Hematopoietic multipotent progenitor cell treated with erythropoietin and hydrocortisone succinate and interleukin-3 and kit ligand, for 17 days (in vitro differentiated cells): Measurements from ENCODE around the gene C1QL2.

ENCODE experiments used
- DNase-seq: peaks from one replicate; pipeline ENCODE4 v3.0.0-alpha.2; 2015; ENCODE audit warnings: low spot score

C1QL2 gene

DNA sequence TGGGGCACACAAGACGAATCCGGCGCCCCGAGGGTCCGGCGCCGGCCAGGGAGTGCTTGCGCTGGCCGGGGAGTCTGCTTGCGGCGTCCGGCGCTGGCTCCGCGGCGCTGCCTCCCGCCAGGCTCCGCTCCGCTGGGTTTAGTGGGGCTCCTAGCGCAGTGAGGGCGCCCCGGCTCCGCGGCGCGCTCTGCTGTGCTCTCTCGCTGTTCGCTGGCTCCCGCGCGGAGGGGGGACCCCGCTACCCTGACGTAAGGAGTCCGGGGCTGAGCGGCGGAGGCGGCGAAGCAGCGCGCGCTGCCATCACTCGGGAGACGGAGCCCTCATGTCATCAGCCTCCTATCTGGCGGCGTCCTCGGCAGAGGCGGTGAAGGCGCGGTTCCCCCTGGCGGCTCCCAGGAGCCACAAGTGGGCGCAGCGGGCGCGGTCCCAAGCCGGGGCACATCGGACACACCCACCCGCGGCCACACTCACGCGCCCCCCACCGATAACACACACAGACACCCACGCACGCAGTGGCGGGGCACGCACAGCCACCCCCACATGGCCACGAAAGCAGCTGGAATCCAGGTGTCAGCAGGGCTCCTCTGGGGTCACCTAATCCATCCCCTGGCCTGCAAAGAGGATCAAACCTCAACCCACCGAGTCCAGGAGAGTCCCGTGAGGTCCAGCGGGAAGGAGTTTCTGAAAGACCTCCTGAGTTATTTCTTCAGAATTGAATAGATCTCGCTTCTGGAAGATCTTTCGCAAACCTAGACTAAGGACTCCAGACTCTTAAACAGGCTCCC lies at the start of gene C1QL2:
Gene C1QL2, minus strand, starts transcription at position 189 of the 785 bp plus-strand sequence. CDS start 482 bp downstream, outside the sequence.
- no peak for DNase-seq

DNA sequence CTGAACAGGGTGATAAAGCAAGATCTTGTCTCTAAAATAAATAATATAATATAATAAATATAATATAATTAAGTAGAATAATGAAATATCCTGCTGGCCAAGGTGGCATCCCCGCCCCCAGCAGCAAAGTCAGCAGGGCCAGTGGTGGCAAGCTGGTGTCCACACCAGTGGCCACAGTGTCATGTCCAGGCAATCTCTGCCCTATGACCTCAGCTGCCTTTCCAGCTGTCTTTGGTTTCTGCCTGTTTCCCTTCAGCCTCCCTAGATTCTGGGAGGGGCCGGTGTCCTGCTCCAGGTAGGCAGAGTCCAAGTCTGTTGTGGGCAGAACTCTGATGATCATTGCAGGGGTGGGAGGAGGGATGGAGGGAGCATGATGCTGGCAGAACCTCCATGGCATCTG lies 48.9 kb upstream of the C1QL2 start:
- DNase-seq: no peak

DNA sequence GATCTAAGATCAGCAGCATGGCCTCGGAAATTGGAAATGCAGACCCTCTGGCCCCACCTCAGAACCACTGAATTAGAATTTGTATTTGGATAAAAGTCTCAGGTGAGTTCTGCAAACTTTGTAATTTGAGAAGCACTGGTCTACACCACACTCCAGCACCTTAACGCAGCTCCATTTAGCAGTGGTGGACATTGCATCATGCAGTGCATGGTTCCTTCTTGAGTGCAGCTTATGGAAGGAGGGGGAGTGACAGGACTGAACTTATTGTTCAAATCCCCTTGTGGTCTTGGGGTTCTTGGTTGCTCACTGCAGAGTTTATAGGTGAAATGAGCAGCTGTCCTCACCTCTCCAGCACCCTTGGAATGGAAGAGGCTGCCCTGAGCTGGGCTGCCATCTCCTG lies 47.6 kb upstream of the C1QL2 start:
- DNase-seq: no peak

DNA sequence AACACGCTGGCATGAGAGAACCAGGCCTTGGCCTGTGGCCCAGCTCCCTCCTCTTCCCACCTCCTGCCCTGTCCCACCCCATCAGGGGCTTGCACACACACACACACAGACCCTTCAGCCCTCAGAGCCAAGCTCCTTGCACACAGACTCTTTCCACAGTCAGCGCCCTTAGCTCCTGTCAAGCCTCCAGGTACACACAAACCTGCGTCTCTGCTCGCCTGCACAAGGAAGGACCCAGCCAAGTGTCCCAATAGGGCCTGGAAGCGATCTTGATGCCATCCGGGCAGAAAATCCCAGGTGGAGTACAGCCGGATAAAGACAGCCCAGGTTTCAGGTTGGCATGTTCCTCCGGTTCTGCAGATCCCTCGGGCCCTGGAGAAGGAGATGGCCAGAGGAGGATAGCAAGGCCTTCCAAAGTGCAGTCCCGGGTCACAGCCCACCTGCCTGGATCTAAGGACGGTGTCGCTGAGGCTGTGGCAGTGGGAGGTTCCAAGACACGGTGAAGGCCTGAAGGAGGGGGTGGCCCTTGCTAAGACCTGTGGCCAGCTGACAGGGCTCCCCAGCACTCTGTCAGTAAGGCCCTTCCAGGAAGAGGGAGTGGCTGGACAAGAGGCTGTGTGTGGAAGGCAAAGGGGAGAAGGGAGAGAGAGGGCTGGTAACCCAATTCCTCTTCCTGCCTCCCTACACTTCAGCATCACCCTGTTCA lies 46.6 kb upstream of the C1QL2 start:
- DNase-seq: no peak

DNA sequence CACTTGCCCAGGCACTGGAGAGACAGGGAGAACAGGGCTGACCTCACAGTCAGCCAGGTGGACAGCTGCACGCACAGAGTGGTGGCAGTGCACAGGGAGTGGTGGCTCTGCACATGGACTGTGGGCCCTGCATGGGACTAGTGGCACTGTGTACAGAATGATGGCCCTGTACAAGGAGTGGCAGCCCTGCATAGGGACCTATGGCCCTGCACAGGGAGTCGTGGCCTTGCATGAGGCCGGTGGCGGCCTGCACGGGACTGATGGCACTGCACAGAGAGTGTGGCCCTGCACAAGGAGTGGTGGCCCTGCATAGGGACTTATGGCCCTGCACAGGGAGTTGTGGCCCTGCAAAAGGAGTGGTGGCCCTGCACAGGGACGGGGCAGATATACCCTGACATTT lies 46.0 kb upstream of the C1QL2 start:
- DNase-seq: no peak

GRCh38 chr2:119202610-119203310 lies 44.2 kb upstream of the C1QL2 start:
- no peak for DNase-seq

GRCh38 chr2:119201815-119202214 lies 43.3 kb upstream of the C1QL2 start:
- no peak for DNase-seq

DNA sequence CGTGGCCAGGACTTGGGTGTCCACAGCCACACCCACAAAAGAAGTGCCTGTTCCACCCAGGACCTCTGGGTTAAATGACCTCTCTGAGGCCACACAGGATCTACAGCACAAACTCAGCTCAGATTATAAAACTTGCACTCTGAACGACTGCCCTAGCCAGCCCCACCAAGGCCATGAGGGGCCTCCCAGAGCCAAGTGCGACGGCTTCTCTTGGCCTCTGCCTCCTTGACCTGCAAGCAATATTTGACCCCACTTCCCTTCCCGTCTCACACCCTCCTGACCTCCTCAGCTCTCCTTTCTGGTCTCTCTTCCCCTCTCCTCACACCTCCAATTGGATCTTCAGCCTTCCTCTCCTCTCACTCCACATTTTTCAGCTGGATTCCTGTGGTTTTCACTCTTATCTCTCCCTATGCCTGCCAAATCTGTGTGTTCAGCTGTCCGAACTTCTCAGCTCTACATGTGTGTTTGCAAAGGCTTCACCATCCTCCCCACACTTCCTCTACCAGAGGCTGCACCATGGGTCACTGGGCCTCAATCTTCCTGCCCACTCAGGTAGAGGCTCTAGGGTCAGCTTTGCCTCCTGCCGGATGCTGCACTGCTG lies 39.8 kb upstream of the C1QL2 start:
- no peak for DNase-seq

DNA sequence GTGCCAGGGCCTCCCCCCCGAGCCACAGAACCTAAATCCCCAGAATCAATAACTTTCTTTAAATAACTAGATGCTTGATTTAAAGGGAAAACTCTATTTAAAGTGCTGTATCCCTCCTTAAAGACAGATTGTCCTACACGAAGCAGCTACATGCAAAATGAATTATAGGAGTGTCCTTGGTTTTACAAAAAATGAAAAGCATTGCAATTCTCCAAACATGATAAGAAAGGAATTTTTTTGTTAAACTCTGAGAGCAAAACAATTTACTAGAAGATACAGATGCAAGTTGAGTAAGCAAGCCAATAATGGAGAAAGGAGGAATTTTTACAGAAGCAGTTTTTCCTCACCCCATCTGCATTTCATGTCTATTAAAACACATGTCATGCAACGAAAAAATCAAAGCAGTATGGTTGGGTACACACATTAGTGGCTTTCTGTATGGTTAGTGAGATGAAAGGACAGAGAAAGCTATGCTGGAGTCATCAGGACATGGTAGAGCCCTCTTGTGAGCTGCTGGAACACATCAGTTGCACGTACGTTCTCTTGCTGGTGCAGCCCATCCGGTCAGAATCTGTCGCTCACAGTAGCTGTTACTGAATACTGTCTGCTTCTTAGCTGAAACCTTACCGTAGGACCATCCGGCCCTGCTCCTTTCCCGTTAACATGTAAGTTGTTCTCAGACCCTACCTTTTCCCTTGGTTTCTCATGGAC lies 39.1 kb upstream of the C1QL2 start:
- no peak for DNase-seq

DNA sequence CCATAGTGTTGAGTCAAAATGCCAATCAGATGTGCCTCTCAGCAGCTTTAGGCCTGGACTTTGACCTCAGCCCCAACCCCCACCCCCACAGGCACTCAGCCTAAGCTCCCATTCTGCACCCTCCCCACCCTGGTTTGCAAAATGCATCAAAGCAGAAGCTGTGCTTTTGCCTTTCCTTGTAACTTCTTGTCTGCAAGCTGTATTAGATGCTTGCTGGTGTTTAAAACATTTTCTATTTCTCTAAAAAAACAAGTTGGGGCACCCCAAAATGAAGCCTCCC lies 38.5 kb upstream of the C1QL2 start:
- no peak for DNase-seq

DNA sequence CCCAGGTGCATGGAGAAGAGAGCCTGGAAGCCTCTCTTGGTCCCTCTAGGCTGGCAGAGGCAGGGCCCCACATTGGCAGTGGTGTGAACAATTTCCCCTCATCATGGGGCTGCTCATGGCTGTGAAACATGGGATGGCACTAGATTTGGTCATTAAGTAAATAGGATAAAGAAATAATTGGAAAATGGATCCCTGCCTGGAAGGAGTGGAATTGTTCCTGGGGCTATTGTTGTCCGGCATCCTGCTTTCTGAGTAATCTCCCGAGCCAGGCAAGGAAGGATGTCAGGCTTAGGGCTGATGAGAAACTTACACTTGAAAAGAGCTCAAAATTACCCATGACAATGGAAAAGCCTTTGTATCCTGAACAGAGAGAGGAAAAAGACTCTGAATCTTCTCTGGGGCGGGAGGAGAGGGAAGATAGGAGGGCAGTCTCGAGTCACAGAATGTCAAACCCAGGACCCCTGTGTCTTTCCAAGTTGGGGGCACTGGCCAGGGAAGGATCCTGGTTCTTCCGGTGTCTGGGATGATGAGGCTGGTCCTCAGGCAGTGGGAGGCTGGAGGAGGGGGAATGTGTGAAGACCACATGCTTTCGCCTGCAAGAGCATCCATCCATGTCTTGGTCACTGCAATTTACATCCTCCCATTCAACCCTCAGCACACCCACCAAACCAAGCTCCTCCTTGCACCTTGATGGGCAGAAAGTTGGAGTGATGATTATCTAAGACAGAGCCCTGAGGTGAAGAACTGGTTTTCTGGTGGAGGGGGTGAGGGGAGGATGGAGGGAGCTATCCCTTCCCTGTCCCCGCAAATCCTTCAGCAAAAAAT lies 38.0 kb upstream of the C1QL2 start:
- DNase-seq: no peak

- DNase-seq: no peak
Observed at GRCh38 chr2:119195887-119196286, 37.3 kb upstream of the C1QL2 start.

- no peak for DNase-seq
Observed at GRCh38 chr2:119195001-119195400, 36.5 kb upstream of the C1QL2 start.

GRCh38 chr2:119192893-119193292 lies 34.3 kb upstream of the C1QL2 start:
- DNase-seq: no peak

DNA sequence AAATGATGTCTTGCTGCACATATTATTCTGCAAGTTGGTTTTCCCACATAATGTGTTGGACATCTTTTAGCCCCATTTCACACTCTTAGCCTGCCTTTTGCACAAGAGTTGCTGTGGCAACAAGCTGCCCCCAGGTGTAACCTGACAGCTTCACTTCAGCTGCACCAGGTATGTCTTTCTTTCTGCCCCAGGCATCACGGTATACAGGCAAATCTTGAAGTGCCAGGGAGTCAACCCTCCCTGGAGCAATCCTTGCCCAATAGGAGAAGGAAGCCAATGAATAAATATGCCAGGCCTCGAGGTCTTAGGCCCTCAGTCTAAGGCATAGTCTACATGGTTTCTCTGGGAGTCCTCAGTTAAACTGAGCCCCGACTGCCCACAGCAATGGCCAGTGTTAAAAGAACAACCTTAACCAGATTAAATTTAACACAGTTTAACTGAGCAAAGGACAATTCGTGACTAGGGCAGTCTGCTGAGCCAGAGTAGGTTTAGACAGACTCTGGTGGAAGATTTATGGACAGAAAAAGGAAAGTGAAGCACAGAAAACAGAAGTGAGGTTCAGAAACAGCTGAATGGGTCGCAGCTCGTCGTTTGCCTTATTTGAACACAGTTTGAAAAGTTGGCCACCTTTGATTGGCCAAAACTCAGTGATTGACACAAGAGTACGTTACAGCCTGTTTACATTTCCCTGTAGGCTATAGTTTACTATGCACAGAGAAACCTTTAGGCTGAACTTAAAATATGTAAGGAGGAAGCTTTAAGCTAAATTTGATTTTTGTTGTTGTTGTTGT lies 32.0 kb upstream of the C1QL2 start:
- no peak for DNase-seq

GRCh38 chr2:119184512-119184911 lies 26.0 kb upstream of the C1QL2 start:
- DNase-seq: no peak

DNA sequence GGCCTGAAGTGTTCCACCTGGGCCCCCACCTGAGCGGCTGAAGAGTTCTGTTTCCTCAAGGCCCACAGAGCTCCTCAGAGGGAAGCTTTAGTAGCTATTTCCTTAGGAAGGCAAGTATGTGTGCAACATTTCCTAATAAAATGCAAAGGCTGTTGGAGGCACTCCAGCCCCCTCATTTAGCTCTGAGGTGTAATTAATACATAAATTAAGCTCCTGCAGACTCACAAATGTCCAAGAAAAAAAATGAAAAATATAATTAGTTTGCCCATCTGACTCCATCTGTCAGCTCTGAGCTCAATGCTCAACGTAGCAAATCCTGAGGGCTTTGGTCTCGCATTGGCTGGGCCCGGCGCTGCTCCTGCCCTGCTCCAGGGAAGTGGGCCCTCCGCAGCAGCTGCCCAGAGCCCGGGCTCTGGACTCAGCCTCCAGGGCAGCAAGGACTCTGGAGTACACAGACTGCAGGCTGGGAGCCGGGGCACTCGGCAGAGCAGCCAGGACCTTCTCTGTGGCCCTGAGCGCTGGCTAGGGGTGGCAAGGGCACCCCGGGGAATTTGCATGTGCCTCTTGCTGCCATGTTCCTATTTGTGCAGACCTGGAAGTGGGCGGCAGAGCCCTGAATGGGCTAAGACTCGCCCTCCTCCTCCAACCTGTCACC lies 23.4 kb upstream of the C1QL2 start:
- DNase-seq: no peak

GRCh38 chr2:119181391-119181790 lies 22.8 kb upstream of the C1QL2 start:
- DNase-seq: no peak

- DNase-seq: no peak
Observed at GRCh38 chr2:119180892-119181291, 22.3 kb upstream of the C1QL2 start.

DNA sequence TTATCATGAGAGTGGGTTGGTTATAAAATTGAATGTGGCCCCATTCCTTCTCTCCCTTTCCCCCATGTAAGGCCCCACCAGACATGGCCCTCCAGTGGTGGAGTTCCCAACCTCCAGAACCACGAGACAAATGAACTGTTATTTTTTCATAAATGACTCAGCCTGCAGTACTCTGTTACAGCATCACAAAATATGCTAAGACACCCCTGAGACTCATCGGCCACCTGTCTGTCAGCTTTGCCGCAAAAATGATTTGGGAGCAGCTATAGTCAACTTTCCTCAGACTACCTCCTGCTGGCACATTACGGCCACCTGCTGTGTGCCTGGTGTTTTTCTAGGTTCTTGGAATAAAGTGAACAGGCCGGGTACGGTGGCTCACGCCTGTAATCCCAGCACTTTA lies 21.4 kb upstream of the C1QL2 start:
- DNase-seq: no peak
